HS-5 (cell line): ENCODE results near the gene PCNX3.

Experiments used
- DNase-seq: peaks from one replicate; pipeline ENCODE4 v3.0.0-alpha.2; 2012; ENCODE audit warnings: low read depth

Gene PCNX3

GRCh38 chr11:65640483-65641296, 25.1 kb downstream of the PCNX3 start:
- DNase-seq, result no peak

- no peak for DNase-seq
Observed at GRCh38 chr11:65641297-65642013, 25.9 kb downstream of the PCNX3 start.

- no peak for DNase-seq
Observed at GRCh38 chr11:65642014-65642671, 26.6 kb downstream of the PCNX3 start.

GRCh38 chr11:65643971-65644370, 28.4 kb downstream of the PCNX3 start:
- DNase-seq, result no peak

- DNase-seq, result no peak
Observed at GRCh38 chr11:65644837-65645236, 29.3 kb downstream of the PCNX3 start.

GRCh38 chr11:65645710-65646109, 30.1 kb downstream of the PCNX3 start:
- DNase-seq, result no peak

- DNase-seq, result no peak
Observed at GRCh38 chr11:65646288-65646957, 30.8 kb downstream of the PCNX3 start.

- no peak for DNase-seq
Observed at GRCh38 chr11:65646958-65647701, 31.6 kb downstream of the PCNX3 start.

- no peak for DNase-seq
Observed at GRCh38 chr11:65648997-65649493, 33.5 kb downstream of the PCNX3 start.

GRCh38 chr11:65649656-65650546, 34.3 kb downstream of the PCNX3 start:
- DNase-seq, result no peak

- DNase-seq, result no peak
Observed at GRCh38 chr11:65650547-65651338, 35.2 kb downstream of the PCNX3 start.

- no peak for DNase-seq
Observed at GRCh38 chr11:65651339-65651588, 35.7 kb downstream of the PCNX3 start.

- DNase-seq, result no peak
Observed at GRCh38 chr11:65651589-65652510, 36.3 kb downstream of the PCNX3 start.

GRCh38 chr11:65652511-65653228, 37.1 kb downstream of the PCNX3 start:
- peak; percentile 71 for DNase-seq

GRCh38 chr11:65653229-65654225, 38.0 kb downstream of the PCNX3 start:
- DNase-seq, result no peak
